Neural progenitor cell (in vitro differentiated cells): ENCODE measurements around the gene KRTDAP. TPM values are rescaled to one million over a fixed set of nuclear protein-coding genes. Genes with fewer than 3 reads are reported as not detected.
"Not testable (repeated sequence)": the region's sequence is repeated elsewhere in the genome, so short reads cannot be mapped to it uniquely, and the experiment has no call there.

Source experiments
- DNase-seq: peaks from one replicate; pipeline ENCODE4 v3.0.0-alpha.2; 2016; ENCODE audit warnings: low spot score
- H2AFZ ChIP-seq: fragments of 200-600 bp; sonication (generic); replicated peaks from 2 replicates; pipeline ENCODE4 v1.6.1; 2016; ENCODE audit warnings: antibody characterized with exemption
- H3F3A ChIP-seq: fragments of 200-600 bp; sonication (generic); 2 replicates; pipeline ENCODE4 v1.6.1; 2016; ENCODE audit warnings: antibody characterized with exemption, low read depth
- H3K27ac ChIP-seq: fragments of 200-600 bp; sonication (generic); 2 replicates; pipeline ENCODE4 v1.5.1; 2016; ENCODE audit warnings: mild to moderate bottlenecking
- H3K27me3 ChIP-seq: fragments of 200-600 bp; sonication (generic); 2 replicates; pipeline ENCODE4 v1.6.1; 2016; ENCODE audit warnings: mild to moderate bottlenecking, moderate library complexity
- H3K36me3 ChIP-seq: fragments of 200-600 bp; sonication (generic); 2 replicates; pipeline ENCODE4 v1.5.1; 2016
- H3K4me1 ChIP-seq: fragments of 200-600 bp; sonication (generic); 2 replicates; pipeline ENCODE4 v1.6.1; 2016; ENCODE audit warnings: mixed run types
- H3K4me2 ChIP-seq: fragments of 200-600 bp; sonication (generic); 2 replicates; pipeline ENCODE4 v1.6.1; 2016
- H3K4me3 ChIP-seq: fragments of 200-600 bp; sonication (generic); 2 replicates; pipeline ENCODE4 v1.5.1; 2016
- H3K79me2 ChIP-seq: fragments of 200-600 bp; sonication (generic); 2 replicates; pipeline ENCODE4 v1.6.1; 2016; ENCODE audit warnings: low read depth
- H3K9ac ChIP-seq: fragments of 200-600 bp; sonication (generic); 2 replicates; pipeline ENCODE4 v1.6.1; 2016
- H3K9me3 ChIP-seq: fragments of 200-600 bp; sonication (generic); 2 replicates; pipeline ENCODE4 v1.5.1; 2016; ENCODE audit warnings: low read depth
- H4K20me1 ChIP-seq: fragments of 200-600 bp; sonication (generic); 2 replicates; pipeline ENCODE4 v1.6.1; 2016; ENCODE audit warnings: low read depth
- H3K27ac Mint-ChIP-seq: 3 replicates; pipeline ENCODE4 v1.8.0; 2021; ENCODE audit warnings: mixed read lengths
- H3K27me3 Mint-ChIP-seq: 2 replicates; pipeline ENCODE4 v1.8.0; 2022; ENCODE audit warnings: low read depth, mild to moderate bottlenecking, inconsistent platforms, moderate library complexity, mixed read lengths; ENCODE audit not compliant: insufficient read depth
- H3K36me3 Mint-ChIP-seq: 3 replicates; pipeline ENCODE4 v1.8.0; 2021; ENCODE audit warnings: mixed read lengths
- H3K4me1 Mint-ChIP-seq: 3 replicates; pipeline ENCODE4 v1.8.0; 2021; ENCODE audit warnings: mixed read lengths
- H3K4me3 Mint-ChIP-seq: 3 replicates; pipeline ENCODE4 v1.8.0; 2021; ENCODE audit warnings: mild to moderate bottlenecking, moderate library complexity, mixed read lengths
- H3K9me3 Mint-ChIP-seq: 3 replicates; pipeline ENCODE4 v1.8.0; 2020; ENCODE audit warnings: mixed read lengths
- CTCF ChIP-seq: fragments of 200-600 bp; sonication (generic); IDR thresholded peaks from 2 replicates; pipeline ENCODE4 v1.5.1; 2017; ENCODE audit warnings: antibody characterized with exemption, mild to moderate bottlenecking
- EZH2 ChIP-seq: fragments of 200-600 bp; sonication (generic); IDR thresholded peaks from 2 replicates; pipeline ENCODE4 v1.6.1; 2017; ENCODE audit warnings: antibody characterized with exemption, mild to moderate bottlenecking, moderate library complexity
- EZH2phosphoT487 ChIP-seq: fragments of 200-600 bp; sonication (generic); IDR thresholded peaks from 2 replicates; pipeline ENCODE4 v1.6.1; 2017; ENCODE audit warnings: antibody characterized with exemption
- total RNA-seq: library from RNA; depleted of rRNA; stranded (reverse); fragments of >200 nt; gene quantifications from 2 replicates; pipeline ENCODE4 v1.2.3, GENCODE V29; 2015; ENCODE audit warnings: low replicate concordance

KRTDAP gene
- total RNA-seq, 1 donor from 2014 or later = not detected

- peaks cover 4% of the 10 kb centered on the region for H3K27me3 Mint-ChIP-seq
- no peak overlapping the region for H3K4me2 ChIP-seq
- no peaks in the 10 kb centered on the region for H3K4me1 Mint-ChIP-seq
- H3K4me3 ChIP-seq = no peak overlapping the region
- H3K79me2 ChIP-seq = no peaks in the 10 kb centered on the region
- H3K4me3 Mint-ChIP-seq = no peak overlapping the region
- H3K27ac ChIP-seq = no peak overlapping the region
- H3K9me3 ChIP-seq = no peaks in the 10 kb centered on the region
- no peaks in the 10 kb centered on the region for H4K20me1 ChIP-seq
- TF ChIP-seq CTCF (no peak), EZH2 (no peak), EZH2phosphoT487 (no peak)
- H3K36me3 ChIP-seq = no peaks in the 10 kb centered on the region
- peaks cover 8% of the 10 kb centered on the region for H3K4me1 ChIP-seq
- no peak overlapping the region for H3K27ac Mint-ChIP-seq
- no peak overlapping the region for H3K9ac ChIP-seq
- DNase-seq = no peak
- no peaks in the 10 kb centered on the region for H3F3A ChIP-seq
- H3K9me3 Mint-ChIP-seq = no peaks in the 10 kb centered on the region
- H3K27me3 ChIP-seq = no peaks in the 10 kb centered on the region
- H3K36me3 Mint-ChIP-seq = no peaks in the 10 kb centered on the region
- H2AFZ ChIP-seq = no peak overlapping the region
Measured at GRCh38 chr19:35474104-35474503, 16.2 kb downstream of the KRTDAP start.

- Histone ChIP-seq H2AFZ (no peak overlapping the region), H3F3A (no peaks in the 10 kb centered on the region), H3K27ac (no peak overlapping the region), H3K4me3 (no peak overlapping the region), H4K20me1 (no peaks in the 10 kb centered on the region), H3K27me3 (no peaks in the 10 kb centered on the region), H3K4me2 (no peak overlapping the region), H3K36me3 (no peaks in the 10 kb centered on the region), H3K9me3 (no peaks in the 10 kb centered on the region), H3K79me2 (no peaks in the 10 kb centered on the region), H3K9ac (no peak overlapping the region), H3K4me1 (peaks cover 8% of the 10 kb centered on the region)
- no peaks in the 10 kb centered on the region for H3K36me3 Mint-ChIP-seq
- H3K9me3 Mint-ChIP-seq = no peaks in the 10 kb centered on the region
- no peak overlapping the region for H3K4me3 Mint-ChIP-seq
- no peak overlapping the region for H3K27ac Mint-ChIP-seq
- no peaks in the 10 kb centered on the region for H3K4me1 Mint-ChIP-seq
- peaks cover 4% of the 10 kb centered on the region for H3K27me3 Mint-ChIP-seq
- no peak for DNase-seq
- TF ChIP-seq EZH2phosphoT487 (no peak), CTCF (no peak), EZH2 (no peak)
Measured at GRCh38 chr19:35471946-35472345, 18.3 kb downstream of the KRTDAP start.

- not testable (repeated sequence) for H3K27ac Mint-ChIP-seq, H3K4me3 ChIP-seq, H3K27ac ChIP-seq, H3K4me1 Mint-ChIP-seq, H3K9me3 ChIP-seq, H3K4me2 ChIP-seq, DNase-seq, H3K79me2 ChIP-seq, H3K27me3 ChIP-seq, H2AFZ ChIP-seq, H3K9me3 Mint-ChIP-seq, H3F3A ChIP-seq, H3K9ac ChIP-seq, H3K36me3 ChIP-seq, H3K36me3 Mint-ChIP-seq, H4K20me1 ChIP-seq, H3K4me3 Mint-ChIP-seq, H3K27me3 Mint-ChIP-seq, H3K4me1 ChIP-seq
Measured at GRCh38 chr19:35471075-35471474, 19.2 kb downstream of the KRTDAP start.

GRCh38 chr19:35470128-35470527 is 20.1 kb downstream of the KRTDAP start:
- H3K9me3 Mint-ChIP-seq = no peaks in the 10 kb centered on the region
- Histone ChIP-seq H3K27me3 (no peaks in the 10 kb centered on the region), H3K4me1 (peaks cover 8% of the 10 kb centered on the region), H3K4me2 (no peak overlapping the region), H2AFZ (no peak overlapping the region), H3K4me3 (no peak overlapping the region), H3K9ac (no peak overlapping the region), H3K27ac (no peak overlapping the region), H3F3A (no peaks in the 10 kb centered on the region), H3K9me3 (no peaks in the 10 kb centered on the region), H3K79me2 (no peaks in the 10 kb centered on the region), H3K36me3 (no peaks in the 10 kb centered on the region), H4K20me1 (no peaks in the 10 kb centered on the region)
- H3K27ac Mint-ChIP-seq = no peak overlapping the region
- TF ChIP-seq EZH2 = no peak
- TF ChIP-seq CTCF = no peak
- TF ChIP-seq EZH2phosphoT487 = no peak
- no peaks in the 10 kb centered on the region for H3K36me3 Mint-ChIP-seq
- no peak for DNase-seq
- no peaks in the 10 kb centered on the region for H3K27me3 Mint-ChIP-seq
- H3K4me3 Mint-ChIP-seq = no peak overlapping the region
- H3K4me1 Mint-ChIP-seq = no peaks in the 10 kb centered on the region
